Fibroblast of lung (primary cell): ENCODE data around the gene GREM2.

Source experiments
- CTCF ChIP-seq, 2 donors: IDR thresholded peaks in 1 of 2; conservative IDR thresholded peaks in 1 of 2; 1 replicate in 1 of 2; 2 replicates in 1 of 2; pipeline ENCODE4 v1.5.1; 2011 to 2012; ENCODE audit warnings: low read length in 2 of 2, control low read depth in 1 of 2, inconsistent platforms in 1 of 2, low read depth in 1 of 2, mild to moderate bottlenecking in 1 of 2
- EZH2 ChIP-seq: IDR thresholded peaks from 2 replicates; pipeline ENCODE4 v1.5.1; 2012; ENCODE audit warnings: low read length, control low read depth, mild to moderate bottlenecking; ENCODE audit errors: missing control alignments

- TF ChIP-seq CTCF (conservative IDR thresholded peaks at IDR 0.05 in 1 of 2, IDR thresholded peaks at IDR 0.05 in 1 of 2; ENCODE audit: low read depth in 1 of 2, low read length in 2 of 2) (no peak), EZH2 (no peak)
These were observed 49.8 kb downstream of the GREM2 start for GRCh38 chr1:240562111-240562590.
